C1 segment of cervical spinal cord (tissue), 14 donors: ENCODE results near the gene DARS1.

Experiments
- DNase-seq, 14 donors: peaks; one replicate each; lab custom pipeline; 2025; lab: John Stamatoyannopoulos, UW

The DARS1 gene

DNA sequence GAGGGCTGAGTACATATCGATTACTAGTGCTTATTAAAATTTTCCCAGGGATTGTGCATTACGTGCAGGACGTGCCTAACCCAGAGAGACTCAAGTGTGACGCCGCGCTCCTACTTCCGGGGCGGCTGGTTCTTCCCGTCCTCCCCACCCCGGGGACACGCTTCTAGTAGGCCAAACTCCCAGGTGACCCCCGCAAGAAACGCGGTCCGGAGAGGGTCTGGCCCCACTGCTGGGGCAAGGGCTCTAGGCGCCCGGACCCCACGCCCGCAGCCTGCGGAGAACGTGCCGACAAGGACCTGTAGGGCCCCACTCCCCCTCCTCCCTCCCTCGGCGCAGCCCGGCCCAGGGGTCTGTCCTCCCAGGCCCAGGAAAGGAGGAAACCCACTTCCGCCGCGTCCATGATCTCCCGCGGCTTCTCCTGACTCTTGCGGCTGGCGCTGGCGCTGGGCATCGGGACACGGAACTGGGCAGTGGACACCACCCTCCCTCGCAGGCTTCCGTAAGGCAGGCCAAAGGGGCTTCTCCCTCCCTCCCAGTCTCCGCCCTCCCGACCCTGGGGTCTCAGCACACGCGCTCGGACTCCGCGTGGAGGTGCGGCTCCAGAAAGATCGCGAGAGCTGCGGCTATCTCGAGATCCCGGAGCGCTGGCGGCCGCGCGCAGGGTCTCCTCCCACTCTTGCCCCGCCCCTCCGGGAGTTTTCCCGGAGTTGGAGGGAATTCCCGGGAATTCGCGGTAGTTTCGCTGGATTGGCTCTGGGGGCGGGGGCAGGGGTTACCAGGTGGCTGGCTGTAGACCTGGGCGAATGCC is at the start of gene DARS1:
Gene DARS1 (minus strand): TSS at position 609 of the 808 bp plus-strand sequence. CDS start 158 bp downstream, at position 451.
- DNase-seq: peak; percentile 34 to 90 (median 83)

DNA sequence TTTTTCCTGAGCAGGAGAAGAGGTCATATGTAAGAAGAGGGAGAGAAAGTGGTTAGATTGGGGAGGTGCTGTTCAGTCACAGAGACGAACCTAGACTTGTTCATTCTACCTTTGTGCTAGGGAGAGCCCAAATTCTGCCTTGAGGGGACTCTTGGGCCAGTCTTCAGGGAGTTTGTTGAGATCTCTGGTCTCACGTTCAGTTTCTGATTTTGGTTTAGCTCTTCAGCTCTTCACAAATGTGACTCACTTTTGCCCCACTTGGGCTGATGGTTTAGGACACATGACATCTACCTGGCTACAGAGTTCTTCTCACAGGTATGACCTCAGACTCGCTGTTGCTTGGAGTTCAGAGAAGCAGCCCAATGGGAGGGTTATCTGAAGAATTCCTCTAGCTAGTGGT is 49.2 kb upstream of the DARS1 start:
- DNase-seq: no peak

DNA sequence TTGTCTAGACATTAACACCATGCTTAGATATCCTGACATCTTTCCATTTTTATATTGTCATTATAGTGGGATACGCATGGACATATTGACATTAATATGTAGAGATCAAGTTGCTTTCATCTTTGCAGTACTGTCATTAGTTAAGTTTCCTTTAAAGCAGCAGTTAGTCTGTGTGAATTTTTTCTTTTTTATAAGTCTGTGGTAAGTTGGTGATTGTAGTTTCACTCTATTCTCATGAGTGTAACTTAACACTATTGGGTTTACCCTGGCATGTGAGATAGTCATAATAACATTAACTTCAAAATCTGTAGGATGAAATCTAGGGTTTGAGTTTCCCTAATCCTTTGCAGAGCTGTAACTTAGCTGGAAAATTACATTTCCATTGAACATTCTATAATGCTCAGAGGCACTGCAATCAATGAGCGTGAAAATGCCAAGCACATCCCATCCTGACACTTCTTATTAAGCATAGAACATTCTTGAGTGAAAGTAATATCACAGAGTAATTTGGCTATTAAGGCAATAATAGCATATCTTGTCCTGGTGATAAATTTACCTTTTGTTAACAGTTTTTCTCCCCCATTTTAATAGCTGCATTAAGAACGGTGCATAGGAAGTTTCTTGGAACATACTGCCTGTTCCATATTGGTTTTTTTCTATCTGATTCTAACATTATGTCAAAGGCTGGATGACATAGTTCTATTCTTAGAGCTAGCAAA is 47.5 kb upstream of the DARS1 start:
- no peak for DNase-seq

DNA sequence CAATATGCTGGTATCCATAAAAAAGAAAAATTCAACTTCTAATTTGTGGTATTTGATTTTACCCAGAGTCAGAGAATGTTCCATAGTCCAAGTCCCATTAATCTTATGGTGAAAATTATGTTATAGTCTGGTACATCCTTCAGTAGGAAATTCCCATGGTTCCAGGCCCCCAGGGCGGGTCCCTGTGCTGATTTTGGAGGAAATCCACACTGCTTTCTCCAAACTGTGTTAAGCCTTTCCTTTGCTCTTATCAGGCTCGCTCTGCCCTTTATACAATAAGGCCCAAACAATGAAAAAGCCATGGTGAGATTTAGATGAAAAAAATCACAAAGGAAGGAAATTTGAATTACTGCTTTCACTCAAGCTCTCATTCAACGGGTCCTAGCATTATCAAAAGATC is 46.8 kb upstream of the DARS1 start:
- no peak for DNase-seq

DNA sequence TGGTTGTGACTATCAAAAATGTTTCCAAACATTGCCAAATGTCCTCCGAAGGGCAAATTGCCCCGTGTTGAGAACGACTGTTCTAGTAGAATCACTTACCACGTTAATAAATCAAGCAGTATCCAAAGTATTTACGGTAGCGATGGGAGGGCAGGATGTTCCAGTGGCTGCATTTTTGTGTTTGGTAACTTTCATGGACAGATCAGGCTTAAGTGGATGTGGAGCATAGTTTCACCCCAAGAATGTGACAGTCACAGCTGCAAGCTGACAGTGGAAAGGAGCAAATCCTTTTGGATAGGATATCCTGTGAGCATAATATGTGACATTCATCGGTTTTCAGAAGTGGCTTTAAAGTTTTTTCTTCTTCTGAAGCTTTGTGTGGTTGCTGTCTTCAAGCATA is 46.3 kb upstream of the DARS1 start:
- DNase-seq: no peak

DNA sequence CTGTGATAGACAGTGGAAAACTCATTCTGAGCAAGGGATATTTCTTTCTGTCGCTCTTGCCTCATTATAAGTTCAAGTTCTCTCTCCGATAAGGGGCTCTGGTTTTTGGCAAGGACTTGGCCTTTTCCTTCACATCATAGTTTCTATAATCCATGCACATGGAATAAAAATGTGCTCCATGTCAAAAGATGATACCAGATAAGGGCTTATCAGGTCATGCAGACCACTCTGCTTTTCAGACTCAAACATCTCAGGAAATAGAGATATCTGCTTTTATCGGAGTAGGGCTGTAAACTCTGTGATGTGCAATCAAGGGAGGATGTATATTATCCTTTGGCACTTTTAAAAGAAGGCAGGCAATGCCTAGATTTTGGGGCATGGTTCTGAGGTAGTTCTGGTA is 45.0 kb upstream of the DARS1 start:
- DNase-seq: no peak

DNA sequence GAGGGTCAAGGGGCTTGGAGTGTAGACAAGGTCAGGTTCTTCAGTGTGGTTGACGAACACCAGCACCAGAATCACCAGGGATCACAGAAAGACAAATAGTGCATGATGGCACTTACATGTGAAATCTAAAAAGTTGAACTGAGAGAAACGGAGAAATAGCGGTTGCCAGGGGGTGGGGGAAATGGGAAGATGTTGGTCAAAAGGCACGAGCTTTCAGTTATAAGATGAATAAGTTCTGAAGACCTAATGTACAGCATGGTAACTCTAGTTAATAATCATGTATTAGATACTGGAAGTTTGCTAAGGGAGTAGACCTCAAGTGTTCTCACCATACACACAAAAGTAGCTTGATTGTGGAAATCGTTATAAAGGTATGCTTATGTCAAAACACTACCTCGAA is 43.7 kb upstream of the DARS1 start:
- DNase-seq: no peak

DNA sequence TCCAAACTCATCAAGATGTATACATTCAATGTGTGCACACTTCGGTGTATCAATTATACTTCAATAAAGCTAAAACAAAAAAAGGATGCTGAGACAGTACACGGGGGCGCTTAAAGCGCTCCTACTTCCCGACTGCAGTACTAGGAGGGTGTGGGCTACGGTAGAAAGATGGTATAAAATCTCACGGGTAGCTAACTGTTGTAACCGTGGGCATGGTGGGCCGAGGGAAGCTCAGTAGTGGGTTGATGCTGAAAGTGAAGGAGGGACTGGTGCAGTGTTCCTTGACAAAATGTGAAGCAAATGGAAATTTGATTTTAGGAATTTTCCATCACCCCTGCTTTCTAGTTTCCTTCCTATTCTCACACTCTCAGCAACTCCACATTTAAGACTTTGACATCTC is 42.6 kb upstream of the DARS1 start:
- DNase-seq: no peak

DNA sequence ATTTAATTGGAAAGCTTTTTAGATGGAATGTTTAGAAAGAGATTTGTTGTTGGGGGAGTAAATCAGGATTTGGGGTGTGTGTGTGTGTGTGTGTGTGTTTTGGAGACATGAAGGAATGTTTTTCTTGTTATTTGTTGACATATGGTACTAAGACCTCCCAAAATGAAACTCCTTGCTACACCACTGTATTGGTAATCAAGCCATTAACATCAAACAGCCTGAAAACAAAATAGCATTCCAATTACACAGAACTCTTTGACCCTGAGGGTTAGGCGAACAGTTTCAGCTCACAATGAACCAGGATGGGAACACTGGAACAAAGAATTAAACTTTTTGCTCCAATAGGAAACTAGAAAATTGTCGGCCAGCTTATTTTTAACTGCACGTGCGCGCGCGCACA is 41.7 kb upstream of the DARS1 start:
- no peak for DNase-seq

DNA sequence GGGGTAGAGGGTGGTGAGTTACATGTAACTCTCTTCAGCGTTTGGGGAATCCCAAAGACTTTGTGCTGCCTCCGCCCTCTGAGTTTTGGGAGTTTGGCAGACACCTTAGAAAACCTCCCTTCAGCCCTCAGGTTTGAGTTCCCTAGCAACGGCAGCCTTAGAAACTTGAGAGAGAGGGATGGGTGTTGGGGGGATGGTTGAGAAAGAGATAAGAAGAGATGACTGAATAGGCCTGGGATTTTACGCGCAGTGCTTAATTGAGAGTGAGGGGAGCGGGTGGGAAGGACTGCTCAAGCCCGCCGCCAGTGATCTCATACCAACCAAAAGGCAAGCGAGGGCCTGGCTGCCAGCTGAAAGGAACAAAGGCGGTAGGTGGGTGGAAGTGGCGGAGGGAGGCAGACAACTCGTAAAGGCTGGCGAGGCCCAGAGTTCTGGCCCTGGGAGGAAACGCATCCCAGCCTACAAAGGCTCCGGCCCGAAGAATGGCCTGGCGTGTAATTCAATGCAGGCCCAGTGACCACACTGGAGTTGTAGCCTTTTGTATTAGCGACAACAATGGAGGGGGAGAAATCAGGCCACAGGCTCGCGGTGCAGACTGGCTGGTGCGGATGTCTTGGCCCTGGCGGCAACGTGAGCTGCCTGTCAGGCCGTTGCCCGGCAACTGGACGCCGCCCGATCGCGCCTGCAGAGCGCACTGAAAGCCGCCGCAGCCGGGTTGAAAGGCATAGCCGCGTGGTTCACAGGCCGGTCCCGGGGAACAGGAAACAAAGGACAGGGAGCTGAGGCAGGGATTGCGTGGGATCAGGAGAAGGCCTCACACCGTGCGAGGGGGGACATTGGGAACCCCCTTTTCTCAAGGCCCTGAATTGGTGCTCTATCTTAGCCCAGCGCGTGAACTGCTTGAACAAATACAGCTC is 39.9 kb upstream of the DARS1 start:
- DNase-seq: peak in 13 of 14 donors; percentile 33 to 85 (median 67)

DNA sequence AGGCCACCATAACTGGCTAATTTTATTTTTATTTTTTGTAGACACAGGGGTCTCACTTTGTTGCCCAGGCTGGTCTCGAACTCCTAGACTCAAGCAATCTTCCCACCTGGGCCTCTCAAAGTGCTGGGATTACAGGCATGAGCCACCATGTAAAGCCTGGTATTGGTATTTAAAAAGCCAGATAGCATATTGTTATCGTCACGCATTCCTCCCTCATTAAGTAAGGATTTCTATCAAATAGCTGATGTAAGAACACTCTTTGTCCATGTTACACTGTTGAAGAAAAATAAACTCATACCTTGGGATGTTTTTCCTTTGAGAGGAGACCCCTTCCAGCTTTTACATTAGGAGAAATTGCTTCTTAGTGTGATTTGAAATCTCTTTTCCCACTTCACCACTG is 39.2 kb upstream of the DARS1 start:
- no peak for DNase-seq

DNA sequence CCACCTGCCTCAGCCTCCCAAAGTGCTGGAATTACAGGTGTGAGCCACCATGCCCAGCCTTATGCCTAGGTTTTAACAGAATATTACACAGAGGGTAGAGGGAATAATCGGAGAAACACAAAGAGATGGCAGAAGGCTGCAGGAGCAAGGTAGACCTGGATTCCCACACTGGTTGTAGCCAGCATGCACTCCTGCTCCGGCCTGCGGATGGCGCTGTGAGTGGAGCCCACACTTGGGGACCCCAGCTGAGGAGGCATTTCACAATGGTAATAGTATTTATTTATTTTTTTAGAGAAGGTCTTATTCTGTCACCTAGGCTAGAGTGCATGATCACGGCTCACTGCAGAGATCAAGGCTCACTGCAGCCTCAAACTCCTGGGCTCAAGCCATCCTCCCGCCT is 38.8 kb upstream of the DARS1 start:
- DNase-seq: no peak

DNA sequence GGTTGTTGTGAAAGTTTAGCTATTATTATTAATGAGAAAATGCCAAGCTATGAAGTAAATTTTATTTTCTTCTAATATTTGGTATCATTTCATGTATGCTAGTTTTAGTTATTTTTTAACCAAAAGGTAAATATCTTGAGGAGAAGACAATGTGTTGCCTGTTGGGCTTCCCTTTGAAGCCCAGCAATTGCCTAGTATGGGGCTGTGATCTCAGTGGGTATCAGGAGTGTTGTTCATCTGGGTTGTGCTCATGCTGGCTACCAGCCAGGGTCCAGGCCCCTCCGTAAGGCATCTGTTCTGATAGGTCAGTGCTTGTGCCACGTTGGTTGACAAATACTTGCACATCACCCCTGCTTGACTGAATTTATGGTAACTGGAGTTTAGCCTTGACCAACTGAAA is 38.0 kb upstream of the DARS1 start:
- DNase-seq: no peak

DNA sequence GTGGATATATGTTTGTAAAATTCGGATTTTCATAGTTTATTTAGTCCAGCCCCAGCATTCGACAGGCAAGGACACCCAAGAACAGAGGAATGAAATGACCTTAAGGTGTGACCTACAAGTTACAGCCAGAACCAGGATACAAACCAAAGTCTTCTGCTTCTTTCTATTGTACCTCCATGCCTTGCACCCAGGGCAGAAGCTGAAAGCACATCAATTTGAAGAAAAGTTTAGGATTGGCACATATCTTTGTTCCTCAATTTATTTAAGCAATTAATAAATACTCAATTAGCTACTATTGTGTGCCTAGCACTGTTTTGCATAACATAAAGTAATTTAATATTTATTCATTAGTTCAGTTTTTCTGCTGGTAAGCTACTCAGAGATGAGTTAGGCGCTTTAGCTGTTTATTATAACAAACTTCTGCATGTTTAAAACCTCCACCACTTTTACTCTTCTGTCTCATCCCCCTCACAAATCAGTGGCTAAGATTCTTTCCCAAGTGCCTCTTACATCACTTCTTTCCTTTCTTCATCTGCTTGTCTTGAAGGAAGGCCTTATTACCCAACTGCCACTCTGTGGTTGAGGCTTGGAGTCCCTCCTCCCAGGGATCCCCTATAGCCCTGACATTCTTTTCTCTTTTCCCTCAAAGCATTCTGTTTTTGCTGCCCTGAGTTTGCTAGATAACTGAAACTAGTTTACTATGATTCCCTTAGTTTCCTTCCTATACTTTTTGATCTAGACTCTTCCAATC is 37.1 kb upstream of the DARS1 start:
- DNase-seq: no peak

DNA sequence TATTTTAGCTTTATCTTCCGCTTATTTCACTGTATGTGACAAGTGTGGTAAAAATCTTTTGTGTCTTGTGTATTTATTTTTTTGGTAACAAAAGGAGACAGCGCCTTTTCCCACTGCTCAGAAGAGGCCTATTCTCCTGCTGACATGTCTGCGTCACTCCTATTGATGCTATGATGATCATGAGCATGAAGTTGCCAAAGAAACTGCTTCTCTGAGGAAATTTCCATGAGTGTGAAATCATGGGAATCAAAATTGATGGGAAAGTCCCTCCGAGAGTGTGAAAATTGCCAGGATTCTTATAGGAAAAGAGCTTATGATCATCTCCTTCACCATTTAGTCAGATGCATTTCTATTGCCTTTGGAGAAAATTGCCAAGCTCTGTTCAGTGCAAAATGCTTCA is 36.5 kb upstream of the DARS1 start:
- DNase-seq: no peak

DNA sequence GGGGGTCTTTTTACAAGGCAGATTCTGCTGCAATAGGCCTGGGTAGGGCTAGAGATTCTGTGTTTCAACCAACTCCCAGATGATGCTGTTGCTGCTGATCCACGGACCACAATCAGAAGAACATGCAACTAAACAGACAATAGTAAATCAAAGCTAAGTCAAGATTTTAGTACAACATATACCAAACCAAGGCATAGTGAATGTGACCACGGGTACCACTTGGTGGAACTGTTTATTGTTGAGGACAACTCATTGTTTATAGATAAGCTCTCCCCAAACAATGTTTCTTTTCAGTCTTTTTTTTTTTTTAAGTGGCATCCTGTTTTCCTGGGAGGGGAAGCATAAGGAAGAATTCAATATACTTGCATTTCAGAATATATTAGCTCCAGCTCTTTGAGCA is 36.0 kb upstream of the DARS1 start:
- no peak for DNase-seq

DNA sequence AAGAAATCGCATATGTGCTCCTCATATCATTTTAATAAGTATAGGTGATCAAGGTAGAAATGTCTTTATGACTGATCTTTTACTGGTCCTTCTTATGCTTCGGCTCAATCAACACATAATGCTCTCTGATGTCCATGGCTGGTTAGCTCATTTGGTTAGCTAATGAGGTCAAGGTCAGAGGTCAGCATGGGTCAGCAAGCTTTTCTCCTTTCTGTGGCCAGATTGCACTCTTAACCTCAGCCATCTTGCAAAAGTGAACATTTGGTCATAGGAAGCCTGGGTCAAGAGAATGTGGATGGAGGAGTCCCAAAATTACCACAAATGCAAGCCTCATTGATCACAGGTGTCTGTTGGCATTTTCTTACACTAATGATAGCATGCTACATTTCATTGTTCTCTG is 35.4 kb upstream of the DARS1 start:
- DNase-seq: no peak

DNA sequence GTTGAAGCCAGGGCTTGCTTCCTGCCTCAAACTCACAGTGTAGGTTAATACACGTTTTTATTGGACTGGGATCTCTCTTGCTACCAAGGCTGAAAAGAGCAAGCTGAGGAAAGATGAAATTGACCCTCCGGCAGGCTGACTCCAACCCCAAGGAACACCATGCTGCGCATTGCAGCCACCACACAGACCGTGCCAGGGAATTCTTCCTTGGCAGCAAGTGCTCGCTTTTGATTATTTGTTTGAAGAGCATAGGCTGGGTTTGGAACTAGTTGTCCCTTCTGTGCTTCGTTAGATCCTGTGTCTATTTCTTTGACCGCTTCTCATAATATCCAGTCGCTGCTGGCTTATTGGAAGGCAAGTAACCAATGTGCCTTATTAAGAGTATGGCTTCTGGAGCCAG is 34.4 kb upstream of the DARS1 start:
- DNase-seq: no peak

DNA sequence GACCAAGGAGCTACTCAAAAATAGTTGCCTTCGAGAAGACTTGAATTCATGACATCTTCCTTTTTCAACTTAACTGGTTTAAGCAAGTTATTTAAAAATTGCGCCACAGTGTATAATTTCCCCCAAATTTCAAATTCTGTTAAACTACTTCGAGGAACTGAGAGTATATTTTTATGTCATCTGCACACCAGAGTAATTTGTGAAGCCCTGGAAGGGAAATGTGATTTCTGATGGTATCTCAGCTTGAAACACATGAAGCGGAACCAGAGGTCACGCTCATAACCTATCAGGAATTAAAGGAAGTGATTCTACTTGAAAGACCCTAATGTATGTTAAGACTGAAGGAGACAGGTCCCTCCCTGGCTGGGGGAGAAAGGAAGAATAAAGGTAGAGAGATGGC is 33.9 kb upstream of the DARS1 start:
- DNase-seq: no peak

DNA sequence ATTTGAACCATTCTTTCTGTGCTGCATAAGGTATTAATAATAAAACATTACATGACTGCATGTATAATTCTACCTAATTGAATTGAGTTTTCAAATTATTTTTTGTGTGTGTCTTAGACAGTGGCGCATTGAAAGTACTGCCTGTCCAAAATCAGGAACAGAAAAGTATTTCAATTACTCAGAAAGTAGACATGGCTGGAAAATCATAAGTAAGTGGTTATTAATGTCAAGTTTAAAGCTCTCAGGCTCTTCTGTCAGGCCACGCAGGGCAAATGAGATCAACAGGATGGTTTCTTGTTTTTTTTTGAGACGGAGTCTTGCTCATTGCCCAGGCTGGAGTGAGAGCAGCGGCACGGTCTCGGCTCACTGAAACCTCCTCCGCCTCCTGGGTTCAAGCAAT is 32.4 kb upstream of the DARS1 start:
- DNase-seq: no peak

DNA sequence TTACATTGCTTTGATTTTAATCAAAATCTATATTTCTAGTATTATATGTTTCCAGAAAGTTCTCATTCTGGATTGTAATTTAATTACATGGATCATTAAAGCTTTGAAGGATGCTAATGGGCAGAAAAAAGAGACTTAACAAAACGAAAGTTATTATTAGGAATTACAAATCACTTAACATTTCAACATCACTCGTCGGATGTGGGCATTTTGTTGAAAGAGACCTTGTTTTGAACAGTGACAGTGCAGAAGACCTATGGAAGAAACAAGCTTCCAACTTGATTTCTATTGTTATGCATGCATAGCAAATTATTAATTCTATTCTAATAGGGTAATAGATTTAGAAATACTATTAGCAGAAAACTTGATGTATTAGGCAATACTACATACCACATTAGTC is 31.4 kb upstream of the DARS1 start:
- DNase-seq: no peak

DNA sequence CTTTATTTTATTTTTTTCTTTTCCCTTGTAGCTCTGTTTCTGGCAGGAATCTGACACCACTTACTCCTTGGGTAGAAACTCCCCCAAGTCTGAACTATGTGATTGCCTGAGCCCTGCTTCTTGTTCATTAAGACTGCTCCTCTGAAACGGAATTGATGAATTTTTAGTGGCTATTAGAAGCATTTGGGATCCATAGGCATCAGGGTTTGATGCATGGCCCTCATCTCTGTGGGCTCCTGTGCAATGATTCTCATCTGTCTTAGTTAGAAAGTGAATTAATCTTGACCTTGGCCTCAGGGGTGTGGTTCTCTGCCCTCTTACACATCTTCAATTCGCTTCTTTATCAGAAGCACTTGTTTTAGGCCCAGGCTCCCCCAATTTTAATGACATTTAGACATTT is 31.0 kb upstream of the DARS1 start:
- no peak for DNase-seq
